ENCODE results near the gene EZH1.

DNA sequence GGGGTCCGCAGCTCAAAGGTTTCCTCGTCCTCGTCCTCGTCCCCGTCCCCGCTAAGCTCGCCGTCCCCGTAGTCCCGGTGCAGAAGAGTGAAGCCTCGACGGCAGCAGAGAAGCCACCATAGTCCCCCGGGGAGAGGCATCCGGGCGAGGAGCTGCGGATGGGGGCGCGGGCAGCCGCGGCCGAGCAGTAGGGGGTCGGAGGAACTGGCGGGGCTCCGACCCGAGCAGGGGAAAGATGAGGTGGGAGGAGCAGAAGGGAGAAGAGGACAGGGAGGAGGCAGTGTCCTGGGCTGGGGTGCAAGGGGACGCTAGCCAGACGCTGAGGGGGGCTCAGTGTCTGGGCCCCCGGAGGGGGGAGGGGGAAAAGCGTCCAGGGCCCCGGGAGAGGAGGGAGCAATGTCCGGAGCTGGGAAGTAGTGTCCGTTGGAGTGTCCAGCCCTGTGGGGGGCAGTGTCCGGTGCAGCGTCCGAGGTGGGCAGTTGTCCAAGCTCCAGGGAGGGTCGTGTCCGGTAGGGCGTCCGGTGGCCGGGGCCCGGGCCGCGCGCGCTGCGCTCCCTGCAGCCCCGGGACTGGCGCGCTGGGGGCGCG, 68.3 kb downstream of the EZH1 start, which contains the start of gene PLEKHH3:
- TF ChIP-seq, protein P1, sequence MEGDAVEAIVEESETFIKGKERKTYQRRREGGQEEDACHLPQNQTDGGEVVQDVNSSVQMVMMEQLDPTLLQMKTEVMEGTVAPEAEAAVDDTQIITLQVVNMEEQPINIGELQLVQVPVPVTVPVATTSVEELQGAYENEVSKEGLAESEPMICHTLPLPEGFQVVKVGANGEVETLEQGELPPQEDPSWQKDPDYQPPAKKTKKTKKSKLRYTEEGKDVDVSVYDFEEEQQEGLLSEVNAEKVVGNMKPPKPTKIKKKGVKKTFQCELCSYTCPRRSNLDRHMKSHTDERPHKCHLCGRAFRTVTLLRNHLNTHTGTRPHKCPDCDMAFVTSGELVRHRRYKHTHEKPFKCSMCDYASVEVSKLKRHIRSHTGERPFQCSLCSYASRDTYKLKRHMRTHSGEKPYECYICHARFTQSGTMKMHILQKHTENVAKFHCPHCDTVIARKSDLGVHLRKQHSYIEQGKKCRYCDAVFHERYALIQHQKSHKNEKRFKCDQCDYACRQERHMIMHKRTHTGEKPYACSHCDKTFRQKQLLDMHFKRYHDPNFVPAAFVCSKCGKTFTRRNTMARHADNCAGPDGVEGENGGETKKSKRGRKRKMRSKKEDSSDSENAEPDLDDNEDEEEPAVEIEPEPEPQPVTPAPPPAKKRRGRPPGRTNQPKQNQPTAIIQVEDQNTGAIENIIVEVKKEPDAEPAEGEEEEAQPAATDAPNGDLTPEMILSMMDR (IDR thresholded peaks at IDR 0.05; ENCODE audit: low read length), result no peak
- TF ChIP-seq EZH2 (IDR thresholded peaks at IDR 0.05; ENCODE audit: borderline replicate concordance, low read length), result no peak

Measured in OCI-LY1 (cell line).